ENCODE measurements around the gene RECK.

GRCh38 chr9:36158917-36159316, 122.2 kb downstream of the RECK start:
- TF ChIP-seq YY1 (IDR thresholded peaks at IDR 0.05; ENCODE audit: insufficient read depth, insufficient read length) = no peak
- no peak for TF ChIP-seq ZNF274 (IDR thresholded peaks at IDR 0.05; ENCODE audit: low read depth, low read length)
- no peak for TF ChIP-seq SUZ12 (IDR thresholded peaks at IDR 0.05; ENCODE audit: extremely low read depth, insufficient read depth, insufficient read length)

Measured in NT2/D1 (cell line).